ENCODE measurements around the gene ATP13A3.

- TF ChIP-seq CTCF (IDR thresholded peaks at IDR 0.05; ENCODE audit: low read depth, low read length) (no peak), POLR2A (IDR thresholded peaks at IDR 0.05; ENCODE audit: extremely low read depth, insufficient read length) (no peak), MYC (IDR thresholded peaks at IDR 0.05; ENCODE audit: low read depth, low read length) (no peak), MAX (IDR thresholded peaks at IDR 0.05; ENCODE audit: low read depth, low read length) (no peak)
Observed at GRCh38 chr3:194494951-194495374, 8.2 kb upstream of the ATP13A3 start.
